ENCODE results near the gene MMS22L. TPM values are rescaled to one million over a fixed set of nuclear protein-coding genes. Genes with fewer than 3 reads are reported as not detected.

MMS22L gene
- total and polyA plus RNA-seq, 2 experiments from 2014 or later = 11.7 to 49.5 TPM

- no peak for TF ChIP-seq ZNF114 (CRISPR knock-in tag; IDR thresholded peaks at IDR 0.05)
Measured at GRCh38 chr6:97289332-97289731, 6.3 kb upstream of the MMS22L start (continued).

GRCh38 chr6:97288188-97288587, 5.2 kb upstream of the MMS22L start:
- no peaks in the 10 kb centered on the region for H4K20me1 ChIP-seq (replicated peaks; ENCODE audit: insufficient read depth)
- H3K9me3 Mint-ChIP-seq = peaks cover 20% of the 10 kb centered on the region; the same call in 2 of the 3 replicates
- H3K9me2 ChIP-seq (ENCODE audit: insufficient read depth) = 0 out of 2 replicates have a peak, but pooled peaks cover 7% of the 10 kb centered on the region
- H2AFZ ChIP-seq = no peak overlapping the region
- H3K36me3 ChIP-seq (ENCODE audit: insufficient read depth) = no peaks in the 10 kb centered on the region; the same call in 1 of the 2 replicates
- no peak overlapping the region for H3K4me3 ChIP-seq
- H3F3A ChIP-seq (replicated peaks; ENCODE audit: low read depth) = no peaks in the 10 kb centered on the region
- no peak overlapping the region for H3K27ac ChIP-seq (ENCODE audit: low read depth)
- no peaks in the 10 kb centered on the region for H3K4me1 ChIP-seq (ENCODE audit: insufficient read depth)
- no peak overlapping the region for H3K4me3 Mint-ChIP-seq
- H3K27me3 Mint-ChIP-seq (ENCODE audit: insufficient read depth, low read depth, poor library complexity) = peaks cover 2% of the 10 kb centered on the region
- no peak for ATAC-seq
- TF ChIP-seq STAT1 (IDR thresholded peaks at IDR 0.05; ENCODE audit: unreplicated experiment) (no peak), POLR2AphosphoS5 (IDR thresholded peaks at IDR 0.05; ENCODE audit: low read depth) (no peak), CREB1 (CRISPR knock-in tag; IDR thresholded peaks at IDR 0.05; ENCODE audit: low read depth) (no peak), NANOG (IDR thresholded peaks at IDR 0.05; ENCODE audit: borderline replicate concordance) (no peak), JUNB (IDR thresholded peaks at IDR 0.05; ENCODE audit: unreplicated experiment) (no peak), CTCF (conservative IDR thresholded peaks at IDR 0.05; ENCODE audit: low read depth in 2 of 2) (no peak), EZH2 (IDR thresholded peaks at IDR 0.05; ENCODE audit: low read depth, unreplicated experiment) (no peak), ZNF331 (CRISPR knock-in tag; IDR thresholded peaks at IDR 0.05; ENCODE audit: low read depth) (no peak), ZNF114 (CRISPR knock-in tag; IDR thresholded peaks at IDR 0.05) (no peak), EZH2phosphoT487 (IDR thresholded peaks at IDR 0.05; ENCODE audit: unreplicated experiment) (no peak)
- TF ChIP-seq, protein P1, sequence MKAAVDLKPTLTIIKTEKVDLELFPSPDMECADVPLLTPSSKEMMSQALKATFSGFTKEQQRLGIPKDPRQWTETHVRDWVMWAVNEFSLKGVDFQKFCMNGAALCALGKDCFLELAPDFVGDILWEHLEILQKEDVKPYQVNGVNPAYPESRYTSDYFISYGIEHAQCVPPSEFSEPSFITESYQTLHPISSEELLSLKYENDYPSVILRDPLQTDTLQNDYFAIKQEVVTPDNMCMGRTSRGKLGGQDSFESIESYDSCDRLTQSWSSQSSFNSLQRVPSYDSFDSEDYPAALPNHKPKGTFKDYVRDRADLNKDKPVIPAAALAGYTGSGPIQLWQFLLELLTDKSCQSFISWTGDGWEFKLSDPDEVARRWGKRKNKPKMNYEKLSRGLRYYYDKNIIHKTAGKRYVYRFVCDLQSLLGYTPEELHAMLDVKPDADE (IDR thresholded peaks at IDR 0.05) = no peak
- TF ChIP-seq, protein P2, sequence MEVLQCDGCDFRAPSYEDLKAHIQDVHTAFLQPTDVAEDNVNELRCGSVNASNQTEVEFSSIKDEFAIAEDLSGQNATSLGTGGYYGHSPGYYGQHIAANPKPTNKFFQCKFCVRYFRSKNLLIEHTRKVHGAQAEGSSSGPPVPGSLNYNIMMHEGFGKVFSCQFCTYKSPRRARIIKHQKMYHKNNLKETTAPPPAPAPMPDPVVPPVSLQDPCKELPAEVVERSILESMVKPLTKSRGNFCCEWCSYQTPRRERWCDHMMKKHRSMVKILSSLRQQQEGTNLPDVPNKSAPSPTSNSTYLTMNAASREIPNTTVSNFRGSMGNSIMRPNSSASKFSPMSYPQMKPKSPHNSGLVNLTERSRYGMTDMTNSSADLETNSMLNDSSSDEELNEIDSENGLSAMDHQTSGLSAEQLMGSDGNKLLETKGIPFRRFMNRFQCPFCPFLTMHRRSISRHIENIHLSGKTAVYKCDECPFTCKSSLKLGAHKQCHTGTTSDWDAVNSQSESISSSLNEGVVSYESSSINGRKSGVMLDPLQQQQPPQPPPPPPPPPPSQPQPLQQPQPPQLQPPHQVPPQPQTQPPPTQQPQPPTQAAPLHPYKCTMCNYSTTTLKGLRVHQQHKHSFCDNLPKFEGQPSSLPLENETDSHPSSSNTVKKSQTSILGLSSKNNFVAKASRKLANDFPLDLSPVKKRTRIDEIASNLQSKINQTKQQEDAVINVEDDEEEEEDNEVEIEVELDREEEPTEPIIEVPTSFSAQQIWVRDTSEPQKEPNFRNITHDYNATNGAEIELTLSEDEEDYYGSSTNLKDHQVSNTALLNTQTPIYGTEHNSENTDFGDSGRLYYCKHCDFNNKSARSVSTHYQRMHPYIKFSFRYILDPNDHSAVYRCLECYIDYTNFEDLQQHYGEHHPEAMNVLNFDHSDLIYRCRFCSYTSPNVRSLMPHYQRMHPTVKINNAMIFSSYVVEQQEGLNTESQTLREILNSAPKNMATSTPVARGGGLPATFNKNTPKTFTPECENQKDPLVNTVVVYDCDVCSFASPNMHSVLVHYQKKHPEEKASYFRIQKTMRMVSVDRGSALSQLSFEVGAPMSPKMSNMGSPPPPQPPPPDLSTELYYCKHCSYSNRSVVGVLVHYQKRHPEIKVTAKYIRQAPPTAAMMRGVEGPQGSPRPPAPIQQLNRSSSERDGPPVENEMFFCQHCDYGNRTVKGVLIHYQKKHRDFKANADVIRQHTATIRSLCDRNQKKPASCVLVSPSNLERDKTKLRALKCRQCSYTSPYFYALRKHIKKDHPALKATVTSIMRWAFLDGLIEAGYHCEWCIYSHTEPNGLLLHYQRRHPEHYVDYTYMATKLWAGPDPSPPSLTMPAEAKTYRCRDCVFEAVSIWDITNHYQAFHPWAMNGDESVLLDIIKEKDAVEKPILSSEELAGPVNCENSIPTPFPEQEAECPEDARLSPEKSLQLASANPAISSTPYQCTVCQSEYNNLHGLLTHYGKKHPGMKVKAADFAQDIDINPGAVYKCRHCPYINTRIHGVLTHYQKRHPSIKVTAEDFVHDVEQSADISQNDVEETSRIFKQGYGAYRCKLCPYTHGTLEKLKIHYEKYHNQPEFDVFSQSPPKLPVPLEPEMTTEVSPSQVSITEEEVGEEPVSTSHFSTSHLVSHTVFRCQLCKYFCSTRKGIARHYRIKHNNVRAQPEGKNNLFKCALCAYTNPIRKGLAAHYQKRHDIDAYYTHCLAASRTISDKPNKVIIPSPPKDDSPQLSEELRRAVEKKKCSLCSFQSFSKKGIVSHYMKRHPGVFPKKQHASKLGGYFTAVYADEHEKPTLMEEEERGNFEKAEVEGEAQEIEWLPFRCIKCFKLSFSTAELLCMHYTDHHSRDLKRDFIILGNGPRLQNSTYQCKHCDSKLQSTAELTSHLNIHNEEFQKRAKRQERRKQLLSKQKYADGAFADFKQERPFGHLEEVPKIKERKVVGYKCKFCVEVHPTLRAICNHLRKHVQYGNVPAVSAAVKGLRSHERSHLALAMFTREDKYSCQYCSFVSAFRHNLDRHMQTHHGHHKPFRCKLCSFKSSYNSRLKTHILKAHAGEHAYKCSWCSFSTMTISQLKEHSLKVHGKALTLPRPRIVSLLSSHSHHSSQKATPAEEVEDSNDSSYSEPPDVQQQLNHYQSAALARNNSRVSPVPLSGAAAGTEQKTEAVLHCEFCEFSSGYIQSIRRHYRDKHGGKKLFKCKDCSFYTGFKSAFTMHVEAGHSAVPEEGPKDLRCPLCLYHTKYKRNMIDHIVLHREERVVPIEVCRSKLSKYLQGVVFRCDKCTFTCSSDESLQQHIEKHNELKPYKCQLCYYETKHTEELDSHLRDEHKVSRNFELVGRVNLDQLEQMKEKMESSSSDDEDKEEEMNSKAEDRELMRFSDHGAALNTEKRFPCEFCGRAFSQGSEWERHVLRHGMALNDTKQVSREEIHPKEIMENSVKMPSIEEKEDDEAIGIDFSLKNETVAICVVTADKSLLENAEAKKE (CRISPR knock-in tag; IDR thresholded peaks at IDR 0.05) = no peak
- TF ChIP-seq, protein P3, sequence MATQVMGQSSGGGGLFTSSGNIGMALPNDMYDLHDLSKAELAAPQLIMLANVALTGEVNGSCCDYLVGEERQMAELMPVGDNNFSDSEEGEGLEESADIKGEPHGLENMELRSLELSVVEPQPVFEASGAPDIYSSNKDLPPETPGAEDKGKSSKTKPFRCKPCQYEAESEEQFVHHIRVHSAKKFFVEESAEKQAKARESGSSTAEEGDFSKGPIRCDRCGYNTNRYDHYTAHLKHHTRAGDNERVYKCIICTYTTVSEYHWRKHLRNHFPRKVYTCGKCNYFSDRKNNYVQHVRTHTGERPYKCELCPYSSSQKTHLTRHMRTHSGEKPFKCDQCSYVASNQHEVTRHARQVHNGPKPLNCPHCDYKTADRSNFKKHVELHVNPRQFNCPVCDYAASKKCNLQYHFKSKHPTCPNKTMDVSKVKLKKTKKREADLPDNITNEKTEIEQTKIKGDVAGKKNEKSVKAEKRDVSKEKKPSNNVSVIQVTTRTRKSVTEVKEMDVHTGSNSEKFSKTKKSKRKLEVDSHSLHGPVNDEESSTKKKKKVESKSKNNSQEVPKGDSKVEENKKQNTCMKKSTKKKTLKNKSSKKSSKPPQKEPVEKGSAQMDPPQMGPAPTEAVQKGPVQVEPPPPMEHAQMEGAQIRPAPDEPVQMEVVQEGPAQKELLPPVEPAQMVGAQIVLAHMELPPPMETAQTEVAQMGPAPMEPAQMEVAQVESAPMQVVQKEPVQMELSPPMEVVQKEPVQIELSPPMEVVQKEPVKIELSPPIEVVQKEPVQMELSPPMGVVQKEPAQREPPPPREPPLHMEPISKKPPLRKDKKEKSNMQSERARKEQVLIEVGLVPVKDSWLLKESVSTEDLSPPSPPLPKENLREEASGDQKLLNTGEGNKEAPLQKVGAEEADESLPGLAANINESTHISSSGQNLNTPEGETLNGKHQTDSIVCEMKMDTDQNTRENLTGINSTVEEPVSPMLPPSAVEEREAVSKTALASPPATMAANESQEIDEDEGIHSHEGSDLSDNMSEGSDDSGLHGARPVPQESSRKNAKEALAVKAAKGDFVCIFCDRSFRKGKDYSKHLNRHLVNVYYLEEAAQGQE (IDR thresholded peaks at IDR 0.05; ENCODE audit: unreplicated experiment) = no peak
- no peaks in the 10 kb centered on the region; the same call in 2 of the 3 replicates for H3K36me3 Mint-ChIP-seq (ENCODE audit: low read depth)
- no peaks in the 10 kb centered on the region for H3K27me3 ChIP-seq (ENCODE audit: insufficient read depth)
- H3K79me2 ChIP-seq (replicated peaks; ENCODE audit: insufficient read depth) = no peaks in the 10 kb centered on the region
- DNase-seq (ENCODE audit: low spot score) = no peak
- H3K4me1 Mint-ChIP-seq = peaks cover 3% of the 10 kb centered on the region; the same call in 1 of the 3 replicates
- H3K27ac Mint-ChIP-seq = no peak overlapping the region
- no peak overlapping the region for H3K4me2 ChIP-seq

Data from GM23338 (cell line).